HFF-Myc (cell line): ENCODE data around the gene TMEM130.
"Not testable (repeated sequence)": the region's sequence is repeated elsewhere in the genome, so short reads cannot be mapped to it uniquely, and the experiment has no call there.

ENCODE experiments used
- DNase-seq: peaks from one replicate; pipeline ENCODE4 v3.0.0-alpha.2; 2011; ENCODE audit warnings: low read depth; ENCODE audit errors: extremely low read depth
- H3K4me3 ChIP-seq: replicated peaks from 2 replicates; pipeline ENCODE4 v1.5.1; 2011; ENCODE audit warnings: low read depth, mild to moderate bottlenecking, control low read depth, low read length
- CTCF ChIP-seq: IDR thresholded peaks from 2 replicates; pipeline ENCODE4 v1.5.1; 2012; ENCODE audit warnings: mild to moderate bottlenecking, low read depth, low read length, control low read depth; ENCODE audit errors: missing control alignments

TMEM130 gene

GRCh38 chr7:98855610-98856422 lies 14.0 kb downstream of the TMEM130 start:
- no peak for TF ChIP-seq CTCF
- H3K4me3 ChIP-seq, result no peak overlapping the region
- no peak for DNase-seq

DNA sequence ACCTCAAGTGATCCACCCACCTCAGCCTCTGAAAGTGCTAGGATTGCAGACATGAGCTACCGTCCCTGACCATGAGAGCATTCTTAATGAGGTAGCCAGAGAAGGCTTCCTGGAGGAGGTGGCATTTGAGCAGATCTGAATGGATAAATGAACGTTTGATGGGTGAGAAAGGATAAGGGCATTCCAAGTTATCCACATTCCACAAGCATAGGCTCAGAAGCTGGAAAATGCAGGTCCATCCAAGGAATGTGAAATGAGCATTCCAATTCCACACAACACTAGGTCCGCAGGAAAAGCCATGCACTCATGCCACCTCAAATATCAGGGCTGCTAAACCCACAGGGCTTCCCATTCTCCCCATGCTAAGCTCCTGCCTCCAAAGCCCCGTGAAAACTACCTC lies 17.0 kb downstream of the TMEM130 start:
- no peak for DNase-seq

DNA sequence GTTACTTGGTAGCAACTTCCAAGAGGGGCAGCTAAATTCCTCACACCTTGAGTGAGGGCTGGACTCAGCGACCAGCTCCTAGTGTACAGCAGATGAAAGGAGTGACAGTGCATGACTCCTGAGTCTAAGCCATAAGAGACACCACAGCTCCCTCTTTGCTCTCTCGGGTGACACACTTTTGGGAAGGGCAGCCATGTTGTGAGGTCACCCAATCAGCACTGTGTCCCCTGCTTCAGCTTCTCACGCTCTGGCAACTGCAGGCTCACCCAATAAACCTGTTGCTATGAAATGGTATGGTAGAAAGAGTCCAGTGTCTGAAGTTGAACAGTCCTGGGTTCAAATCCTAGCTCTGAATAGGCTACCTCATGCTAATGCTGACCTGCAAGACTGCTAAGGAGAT lies 20.9 kb downstream of the TMEM130 start:
- H3K4me3 ChIP-seq, result no peak overlapping the region
- no peak for DNase-seq
- no peak for TF ChIP-seq CTCF

More for the DNA sequence above, 17.0 kb downstream of the TMEM130 start:
- H3K4me3 ChIP-seq, result no peak overlapping the region
- no peak for TF ChIP-seq CTCF

DNA sequence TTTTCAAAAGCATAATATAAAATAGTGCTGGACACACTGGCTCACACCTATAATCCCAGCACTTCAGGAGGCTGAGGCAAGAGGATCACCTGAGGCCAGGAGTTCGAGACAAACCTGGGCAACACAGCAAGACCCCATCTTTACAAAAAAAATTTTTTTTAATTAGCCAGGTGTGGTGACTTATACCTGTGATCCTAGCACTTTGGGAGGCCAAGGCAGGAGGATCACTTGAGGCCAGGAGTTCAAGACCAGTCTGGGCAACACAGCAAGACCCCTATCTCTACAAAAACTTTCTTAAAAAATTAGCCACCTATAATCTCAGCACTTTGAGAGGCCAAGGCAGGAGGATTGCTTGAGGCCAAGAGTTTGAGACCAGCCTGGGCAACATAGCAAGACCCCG lies 27.3 kb downstream of the TMEM130 start:
- H3K4me3 ChIP-seq, DNase-seq: not testable (repeated sequence)

- no peak for DNase-seq
- H3K4me3 ChIP-seq, result no peak overlapping the region
- TF ChIP-seq CTCF, result peak; percentile 96
These were observed 28.4 kb downstream of the TMEM130 start for GRCh38 chr7:98841179-98841997.

DNA sequence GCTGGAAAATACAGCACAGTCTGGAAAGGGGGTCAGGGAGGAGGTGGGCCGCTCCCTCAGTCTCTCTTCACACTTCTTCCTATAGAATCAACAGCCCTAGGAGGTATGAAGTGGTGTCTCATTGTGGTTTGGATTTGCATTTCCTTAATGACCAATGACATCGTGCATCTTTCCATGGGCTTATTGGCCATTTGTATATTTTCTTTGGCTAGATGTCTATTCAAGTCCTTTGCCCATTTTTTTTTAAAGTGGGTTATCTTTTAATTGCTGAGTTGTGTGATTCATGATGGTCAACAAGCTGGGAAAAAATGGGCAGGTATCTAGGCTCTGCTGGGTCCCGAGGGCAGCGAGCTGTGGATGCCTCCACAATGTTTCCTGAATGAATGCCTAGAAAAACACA lies 29.1 kb downstream of the TMEM130 start:
- no peak for TF ChIP-seq CTCF
- no peak for DNase-seq
- no peak overlapping the region for H3K4me3 ChIP-seq

DNA sequence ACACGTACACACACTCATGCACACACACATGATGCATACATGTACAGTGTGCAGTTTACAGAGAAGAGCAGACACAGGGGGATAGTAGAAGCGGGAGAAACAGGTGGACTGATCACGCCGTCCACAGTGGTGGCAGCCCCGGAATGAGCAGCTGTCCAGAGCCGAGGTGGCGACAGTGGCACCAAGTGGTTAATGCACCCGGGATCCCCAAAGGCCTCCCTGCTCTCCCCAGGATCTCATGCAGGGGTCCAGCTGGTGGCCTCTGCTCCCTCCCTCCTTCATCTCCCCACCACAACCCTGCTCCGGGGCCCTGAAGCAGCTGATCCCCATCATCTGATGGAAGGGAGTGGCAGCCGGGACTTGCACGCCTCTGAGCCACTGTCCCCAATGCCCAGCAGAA lies 29.7 kb downstream of the TMEM130 start:
- no peak overlapping the region for H3K4me3 ChIP-seq
- TF ChIP-seq CTCF, result no peak
- DNase-seq, result no peak
